K562 (cell line): Measurements from ENCODE around the gene UBR4. TPM values are rescaled to one million over a fixed set of nuclear protein-coding genes. Genes with fewer than 3 reads are reported as not detected.

Source experiments
- ATAC-seq: fragments of 200-7000 bp; cut with Tn5 transposase; 3 replicates; pipeline ENCODE4 v1.9.1; 2020; ENCODE audit warnings: moderate library complexity
- BruUV-seq: library from RNA; stranded (reverse); fragments of 400-500 nt; replicated peaks from 2 replicates; lab custom pipeline; 2021; lab: Mats Ljungman, UMichigan
- CTCF ChIA-PET: fragments of 300-600 bp; formaldehyde crosslinking; extraction: SDS; loops from one replicate; lab custom pipeline; 2021; ENCODE audit warnings: low intra/inter-chr PET ratio; lab: Yijun Ruan, JAX
- POLR2A ChIA-PET: fragments of 300-600, 350-650 bp; sonication (Branson Sonifier 250); formaldehyde crosslinking; extraction: SDS; loops from one replicate; lab custom pipeline; 2021; ENCODE audit warnings: antibody characterized with exemption, inconsistent platforms; lab: Yijun Ruan, JAX
- DNase-seq, 4 experiments: peaks; one replicate each; pipeline versions ENCODE4 v3.0.0 to v3.0.0-alpha.2; 2011 to 2018; ENCODE audit warnings: low spot score in 3 of 4, mixed read lengths in 3 of 4; ENCODE audit errors: extremely low read depth in 1 of 4
- FAIRE-seq: peaks from 2 replicates; lab custom pipeline; 2011; peaks lifted over from hg19 to GRCh38; lab: Jason Lieb, UNC
- H2AFZ ChIP-seq: 2 replicates; pipeline ENCODE4 v1.6.0; 2011; ENCODE audit warnings: low read depth, low read length, control low read depth, inconsistent platforms
- H3K27ac ChIP-seq: fragments of 200-600 bp; 3 replicates; pipeline ENCODE4 v1.8.0; 2011; ENCODE audit warnings: low read depth, mild to moderate bottlenecking, control low read depth, inconsistent platforms, low read length, moderate library complexity, mixed read lengths; ENCODE audit errors: extremely low read depth
- H3K27me3 ChIP-seq, 2 experiments: fragments of 300-600 bp in 1 of 2; 2 replicates in 1 of 2; 3 replicates in 1 of 2; pipeline versions ENCODE4 v1.6.0 to v1.8.0; 2011; ENCODE audit warnings: inconsistent platforms in 2 of 2, low read length in 2 of 2, mild to moderate bottlenecking in 1 of 2, mixed read lengths in 1 of 2, moderate library complexity in 1 of 2; ENCODE audit not compliant: control insufficient read depth in 2 of 2, insufficient read depth in 2 of 2
- H3K36me3 ChIP-seq: fragments of 300-600 bp; 3 replicates; pipeline ENCODE4 v1.8.0; 2011; ENCODE audit warnings: mild to moderate bottlenecking, low read length, inconsistent platforms; ENCODE audit not compliant: control insufficient read depth, insufficient read depth
- H3K4me1 ChIP-seq, 2 experiments: fragments of 200-600 bp in 1 of 2; replicated peaks in 1 of 2; 2 replicates in 1 of 2; 3 replicates in 1 of 2; pipeline versions ENCODE4 v1.5.1 to v1.8.0; 2011; ENCODE audit warnings: inconsistent platforms in 2 of 2, low read length in 2 of 2, mild to moderate bottlenecking in 1 of 2, mixed read lengths in 1 of 2, moderate library complexity in 1 of 2; ENCODE audit not compliant: control insufficient read depth in 2 of 2, insufficient read depth in 2 of 2
- H3K4me2 ChIP-seq: 2 replicates; pipeline ENCODE4 v1.6.1; 2011; ENCODE audit warnings: low read length, control low read depth, inconsistent platforms, mixed read lengths; ENCODE audit not compliant: insufficient read depth
- H3K4me3 ChIP-seq: fragments of 200-600 bp; sonication (generic), shearing (Covaris generic); 2 replicates; pipeline ENCODE4 v1.5.1; 2016; ENCODE audit warnings: control low read depth, inconsistent platforms
- H3K79me2 ChIP-seq: fragments of 200-600 bp; 3 replicates; pipeline ENCODE4 v1.8.0; 2011; ENCODE audit warnings: low read length, inconsistent platforms; ENCODE audit not compliant: control insufficient read depth, insufficient read depth
- H3K9ac ChIP-seq, 2 experiments: 2 replicates each; pipeline versions ENCODE4 v1.6.0 to v1.6.1; 2011; ENCODE audit warnings: low read depth in 2 of 2, low read length in 2 of 2, control low read depth in 1 of 2, inconsistent platforms in 1 of 2, mild to moderate bottlenecking in 1 of 2, mixed read lengths in 1 of 2; ENCODE audit not compliant: insufficient read depth in 1 of 2
- H3K9me1 ChIP-seq: one replicate; pipeline ENCODE4 v1.6.0; 2011; ENCODE audit warnings: inconsistent platforms, mild to moderate bottlenecking, low read length, moderate library complexity; ENCODE audit not compliant: control insufficient read depth, insufficient read depth
- H3K9me3 ChIP-seq: replicated peaks from 2 replicates; pipeline ENCODE4 v1.5.1; 2011; ENCODE audit warnings: low read depth, low read length, inconsistent platforms; ENCODE audit not compliant: control insufficient read depth, insufficient read depth
- H4K20me1 ChIP-seq: replicated peaks from 2 replicates; pipeline ENCODE4 v1.6.1; 2011; ENCODE audit warnings: low read length, inconsistent platforms, mixed read lengths; ENCODE audit not compliant: control insufficient read depth, insufficient read depth
- RBFOX2 ChIP-seq: fragments of 200-400 bp; formaldehyde crosslinking; IDR thresholded peaks from 2 replicates; pipeline ENCODE4 v1.6.1; 2017; ENCODE audit warnings: low read depth, mild to moderate bottlenecking, low read length, moderate library complexity
- ZNF764 ChIP-seq: fragments of 250-450 bp; sonication (Bioruptor Pico); IDR thresholded peaks from 2 replicates; pipeline ENCODE4 v1.4.0; 2020; ENCODE audit warnings: low read depth, mild to moderate bottlenecking, moderate library complexity
- WGBS: fragments of 100-300 bp; shearing (Covaris generic); methylation state at CpG from one replicate; pipeline ENCODE4 v1.1.6; 2016; ENCODE audit warnings: low coverage, mixed read lengths; ENCODE audit not compliant: insufficient coverage; ENCODE audit errors: missing lambda C conversion rate; 5-methylcytosine and 5-hydroxymethylcytosine counted together
- in situ Hi-C: fragments of 300-500 bp; cut with MboI; formaldehyde crosslinking; loops from 4 replicates; pipeline ENCODE4 v1.15.0; 2018; ENCODE audit warnings: inconsistent platforms, mixed read lengths
- intact Hi-C: fragments of 100-400 bp; cut with micrococcal nuclease; formaldehyde crosslinking; loops from 2 replicates; pipeline ENCODE4 v1.14.2; 2022
- polyA plus RNA-seq, 8 experiments: library from polyadenylated mRNA; depleted of rRNA in 4 of 8; stranded (reverse) in 5 of 8; unstranded in 3 of 8; fragments of >200 nt; fragmentation: Nextera tagmentation in 2 of 8; fragmentation: Illumina TruSeq in 1 of 8; extraction: Ambion mirVana in 2 of 8; extraction: Trizol in 1 of 8; gene quantifications; 2 replicates each; pipeline versions ENCODE4 v1.2.1 to v1.2.3, GENCODE V29; 2011 to 2014; ENCODE audit warnings: inconsistent platforms in 1 of 8, missing spikeins in 1 of 8
- total RNA-seq, 7 experiments: library from RNA; depleted of rRNA in 6 of 7; stranded (reverse); fragments of >200 nt in 6 of 7; fragmentation: Illumina TruSeq in 2 of 7; extraction: Trizol in 2 of 7; gene quantifications; 2 replicates each; pipeline versions ENCODE4 v1.2.1 to v1.2.3, GENCODE V29; 2011 to 2021; ENCODE audit warnings: low replicate concordance in 1 of 7
- TF ChIP-seq, protein P1 (sequence below), 3 experiments: IDR thresholded peaks in 2 of 3; conservative IDR thresholded peaks in 1 of 3; 2 replicates each; pipeline ENCODE4 v1.5.1; 2011 to 2012; ENCODE audit warnings: low read length in 3 of 3, mild to moderate bottlenecking in 3 of 3, control low read depth in 2 of 3, improper control_type of control experiment in 1 of 3, inconsistent platforms in 1 of 3, low read depth in 1 of 3, mixed read lengths in 1 of 3, moderate library complexity in 1 of 3; ENCODE audit not compliant: insufficient read depth in 2 of 3

UBR4 gene
- total and polyA plus RNA-seq, 9 of the 15 experiments (the other 6 are each of a cell fraction or from before 2014, with no cell fraction given): 55.4 to 277 (median 123) TPM

DNA sequence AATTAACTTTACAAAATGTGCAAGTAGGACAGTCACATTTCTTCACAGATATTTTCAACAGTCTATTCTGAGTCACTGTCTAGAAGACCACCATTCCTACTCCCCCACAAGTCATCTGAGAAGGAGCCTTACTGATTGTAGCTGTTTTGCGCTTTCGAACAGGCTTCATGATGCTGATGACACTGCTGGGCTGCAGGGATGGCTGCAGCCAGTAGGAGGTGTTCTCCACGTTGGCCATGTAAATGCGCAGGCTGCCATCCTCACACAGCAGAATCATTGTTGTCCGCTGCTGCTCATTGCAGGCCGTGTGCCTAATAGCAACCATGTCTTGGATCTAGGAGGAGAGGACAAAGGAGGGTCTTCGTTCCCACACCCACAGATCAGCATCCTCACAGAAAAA is 56.9 kb downstream of the UBR4 start:
- H3K79me2 ChIP-seq: no peaks in the 10 kb centered on the region
- no peaks in the 10 kb centered on the region for H3K9me3 ChIP-seq
- no peak overlapping the region for H3K9ac ChIP-seq
- no peak overlapping the region for H3K4me3 ChIP-seq
- WGBS: 95% methylated on average over 7 of the region's 7 CpGs
- H3K27me3 ChIP-seq: no peaks in the 10 kb centered on the region
- no peak overlapping the region for H2AFZ ChIP-seq
- H3K36me3 ChIP-seq: peaks cover 100% of the 10 kb centered on the region
- TF ChIP-seq ZNF764 (CRISPR knock-in tag): peak; percentile 55; the same call in 1 of the 2 replicates
- no peak for TF ChIP-seq RBFOX2
- TF ChIP-seq, protein P1, sequence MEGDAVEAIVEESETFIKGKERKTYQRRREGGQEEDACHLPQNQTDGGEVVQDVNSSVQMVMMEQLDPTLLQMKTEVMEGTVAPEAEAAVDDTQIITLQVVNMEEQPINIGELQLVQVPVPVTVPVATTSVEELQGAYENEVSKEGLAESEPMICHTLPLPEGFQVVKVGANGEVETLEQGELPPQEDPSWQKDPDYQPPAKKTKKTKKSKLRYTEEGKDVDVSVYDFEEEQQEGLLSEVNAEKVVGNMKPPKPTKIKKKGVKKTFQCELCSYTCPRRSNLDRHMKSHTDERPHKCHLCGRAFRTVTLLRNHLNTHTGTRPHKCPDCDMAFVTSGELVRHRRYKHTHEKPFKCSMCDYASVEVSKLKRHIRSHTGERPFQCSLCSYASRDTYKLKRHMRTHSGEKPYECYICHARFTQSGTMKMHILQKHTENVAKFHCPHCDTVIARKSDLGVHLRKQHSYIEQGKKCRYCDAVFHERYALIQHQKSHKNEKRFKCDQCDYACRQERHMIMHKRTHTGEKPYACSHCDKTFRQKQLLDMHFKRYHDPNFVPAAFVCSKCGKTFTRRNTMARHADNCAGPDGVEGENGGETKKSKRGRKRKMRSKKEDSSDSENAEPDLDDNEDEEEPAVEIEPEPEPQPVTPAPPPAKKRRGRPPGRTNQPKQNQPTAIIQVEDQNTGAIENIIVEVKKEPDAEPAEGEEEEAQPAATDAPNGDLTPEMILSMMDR (IDR thresholded peaks at IDR 0.05 in 2 of 3, conservative IDR thresholded peaks at IDR 0.05 in 1 of 3; ENCODE audit: insufficient read depth in 2 of 3, low read depth in 1 of 3, low read length in 3 of 3): peak; percentile 8 to 40 (median 24); a peak in 4 of 6 replicates
- H4K20me1 ChIP-seq: 0 out of 2 replicates have a peak, but pooled peaks cover 5% of the 10 kb centered on the region
- H3K27ac ChIP-seq: no peak overlapping the region
- no peaks in the 10 kb centered on the region for H3K9me1 ChIP-seq
- ATAC-seq: peak; percentile 46; the same call in 2 of the 3 replicates
- POLR2A ChIA-PET: interaction anchor here (0.7 to 1.1 kb wide), 4 partner anchors 9 to 238 kb away, joined by 3 to 7 read pairs (median 4); no protein-coding TSS in a partner anchor
- intact Hi-C loops: loop anchor here (5.0 kb wide), 2 partner anchors 36 to 51 kb away; no protein-coding TSS in a partner anchor
- no peak for FAIRE-seq
- no peaks in the 10 kb centered on the region for H3K4me1 ChIP-seq
- in situ Hi-C loops: no loop called here
- BruUV-seq: no TSS peak
- DNase-seq: no peak
- CTCF ChIA-PET: no interaction called here
- H3K4me2 ChIP-seq: no peak overlapping the region
